DMS153 treated with DMSO at 0.1 percent for 48 hours (cell line): ENCODE data around the gene FBN1.

ENCODE experiments used
- DNase-seq: peaks from one replicate; lab custom pipeline; 2025; ENCODE audit not compliant: unreplicated experiment; lab: John Stamatoyannopoulos, UW

The FBN1 gene

GRCh38 chr15:48582452-48583247 lies 62.9 kb downstream of the FBN1 start:
- no peak for DNase-seq

DNA sequence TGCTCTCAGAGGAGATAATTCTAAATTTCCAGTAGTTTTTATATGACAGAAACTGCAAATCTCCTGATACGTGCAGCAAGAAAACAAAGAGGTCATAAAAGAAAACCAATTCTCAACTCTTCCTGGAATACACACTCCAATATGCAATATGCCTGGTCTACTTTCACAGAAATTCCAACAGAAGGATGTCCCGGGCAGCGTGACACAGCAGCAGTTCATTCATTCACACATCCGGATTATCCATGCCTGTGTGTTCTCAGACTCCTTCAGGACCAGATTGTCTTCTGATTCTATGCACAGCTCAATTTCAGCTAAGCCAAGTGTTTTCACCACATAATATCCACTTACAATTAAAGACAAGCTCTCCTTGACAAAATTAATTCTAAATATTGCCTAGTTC lies 64.3 kb downstream of the FBN1 start:
- no peak for DNase-seq

- DNase-seq, result no peak
Measured at GRCh38 chr15:48580736-48581135, 64.8 kb downstream of the FBN1 start.

DNA sequence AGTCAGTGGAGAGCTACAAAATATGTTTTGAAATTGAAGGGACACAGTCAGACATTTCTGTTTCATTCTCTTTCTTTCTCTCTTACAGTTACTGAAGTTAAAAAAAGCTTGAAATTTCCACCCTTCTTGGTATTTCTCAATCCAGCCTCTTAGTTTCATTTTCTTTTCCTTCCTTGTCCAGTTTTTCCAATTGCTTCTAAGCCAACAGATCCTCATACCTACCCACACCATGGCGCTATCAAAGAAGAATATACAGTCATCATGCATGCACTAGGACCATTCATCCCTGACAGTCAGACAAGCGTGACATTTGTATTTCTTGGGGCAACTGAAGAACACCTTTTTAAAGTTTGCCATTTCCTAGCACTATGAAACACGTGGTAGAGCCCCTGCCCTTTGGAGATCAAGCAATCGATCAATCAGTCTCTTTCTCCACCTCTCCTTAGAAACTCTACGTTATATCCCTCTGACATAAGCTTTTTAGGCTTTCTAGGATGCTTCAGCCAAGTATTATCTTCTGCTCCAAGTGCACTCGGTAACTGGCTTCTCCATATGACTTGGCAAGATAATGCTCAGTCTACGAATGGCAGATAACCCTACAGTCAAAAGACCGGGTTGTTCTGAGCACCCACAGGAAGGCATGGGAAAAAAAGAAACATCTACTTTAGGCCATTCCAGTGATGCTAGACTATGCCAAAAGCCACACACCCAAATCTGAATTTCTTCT lies 65.4 kb downstream of the FBN1 start:
- DNase-seq, result no peak

- DNase-seq, result no peak
Measured at GRCh38 chr15:48578965-48579364, 66.5 kb downstream of the FBN1 start.

GRCh38 chr15:48577469-48577868 lies 68.0 kb downstream of the FBN1 start:
- no peak for DNase-seq

- no peak for DNase-seq
Measured at GRCh38 chr15:48574187-48574586, 71.3 kb downstream of the FBN1 start.

- DNase-seq, result no peak
Measured at GRCh38 chr15:48573780-48574179, 71.7 kb downstream of the FBN1 start.

- no peak for DNase-seq
Measured at GRCh38 chr15:48572823-48573222, 72.7 kb downstream of the FBN1 start.

GRCh38 chr15:48571510-48571909 lies 74.0 kb downstream of the FBN1 start:
- no peak for DNase-seq

GRCh38 chr15:48570822-48571221 lies 74.7 kb downstream of the FBN1 start:
- no peak for DNase-seq

DNA sequence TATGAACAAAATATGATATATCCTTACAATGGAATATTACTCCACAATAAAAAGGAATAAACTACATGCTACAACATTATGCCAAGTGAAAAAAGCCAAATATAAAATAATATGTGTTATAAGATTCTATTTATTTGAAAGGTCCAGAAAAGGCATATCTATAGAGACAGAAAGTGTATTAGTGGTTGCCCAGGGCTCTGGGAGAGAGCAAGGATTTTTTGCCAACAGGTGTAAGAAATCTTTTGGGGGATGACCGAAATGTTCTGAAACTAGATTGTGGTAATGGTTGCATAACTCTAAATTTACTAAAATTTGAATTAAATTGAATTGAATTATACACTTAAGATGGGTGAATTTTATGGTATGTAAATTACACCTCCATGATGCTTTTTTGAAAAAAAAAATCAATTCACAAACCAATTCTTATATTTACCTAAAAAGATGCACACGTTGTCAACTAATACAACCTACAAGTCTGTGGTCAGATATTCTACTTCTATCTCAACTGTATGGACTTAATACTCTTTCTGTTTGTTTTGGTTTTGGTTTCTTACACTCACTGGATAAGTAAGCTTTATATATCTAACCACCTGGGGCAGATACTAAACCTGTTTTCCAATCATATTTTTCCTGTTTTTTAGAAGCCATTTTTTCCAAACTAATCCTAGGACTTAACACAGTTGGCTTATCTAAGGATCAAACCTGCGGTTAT lies 75.8 kb downstream of the FBN1 start:
- DNase-seq, result no peak

DNA sequence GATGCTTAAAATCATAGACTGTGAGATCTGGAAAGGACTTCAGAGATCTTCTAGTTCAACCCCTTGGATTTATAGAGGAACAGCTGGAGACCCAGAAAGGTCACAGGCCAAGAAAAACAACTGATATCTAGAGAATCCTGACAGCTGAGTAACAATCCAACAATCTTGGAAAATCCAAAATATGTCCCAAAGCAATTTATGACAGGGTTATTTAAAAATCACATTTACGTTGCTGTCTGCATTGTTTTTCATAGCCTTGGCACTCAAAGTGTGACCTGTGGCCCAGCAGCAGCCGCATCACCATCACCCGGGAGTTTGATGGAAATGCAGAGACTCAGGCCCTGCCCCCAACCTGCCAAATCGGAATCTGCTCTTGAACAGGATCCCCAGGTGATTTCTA lies 78.8 kb downstream of the FBN1 start:
- no peak for DNase-seq

DNA sequence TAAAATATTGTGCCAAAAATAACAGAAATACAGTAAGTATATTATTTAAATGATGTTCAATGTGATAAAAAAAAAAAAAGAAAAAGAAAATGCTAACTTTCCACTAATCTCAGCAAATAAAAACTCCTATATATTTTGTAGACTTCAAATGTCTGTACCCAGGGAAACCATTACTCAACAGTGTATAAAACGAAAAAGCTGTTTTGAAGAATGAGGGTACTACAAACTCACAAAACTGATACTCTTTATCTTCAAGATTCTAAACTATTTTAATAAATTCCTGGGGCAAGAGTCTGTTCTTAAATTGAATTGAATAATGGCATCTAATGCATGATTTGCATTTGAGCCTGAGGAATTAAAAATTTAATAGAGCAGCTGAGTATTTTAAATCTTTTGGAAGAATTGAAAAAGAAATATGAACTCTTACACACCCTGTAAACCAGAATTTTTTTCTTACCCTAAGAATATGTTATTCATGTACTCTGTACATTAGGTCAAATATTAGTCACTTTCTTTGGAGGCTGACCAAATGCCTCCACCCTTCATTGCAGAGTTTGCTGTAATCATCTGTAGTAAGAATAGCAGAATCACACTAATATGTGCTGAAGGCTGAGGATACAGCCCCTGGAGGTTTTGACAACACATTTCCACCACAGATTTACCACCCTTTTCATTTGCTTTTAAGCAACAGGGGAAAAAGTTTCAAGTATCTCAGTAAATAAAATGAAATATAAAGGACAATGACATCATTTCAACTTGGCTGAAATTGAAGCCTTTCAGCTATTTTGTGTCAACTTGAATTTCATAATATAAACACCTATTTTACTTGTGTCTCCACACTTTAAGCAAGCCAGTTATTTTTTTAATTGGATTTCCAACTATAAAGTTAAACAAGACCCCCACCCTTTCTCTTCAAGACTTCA lies 79.7 kb downstream of the FBN1 start:
- no peak for DNase-seq

- no peak for DNase-seq
Measured at GRCh38 chr15:48564690-48565089, 80.8 kb downstream of the FBN1 start.

DNA sequence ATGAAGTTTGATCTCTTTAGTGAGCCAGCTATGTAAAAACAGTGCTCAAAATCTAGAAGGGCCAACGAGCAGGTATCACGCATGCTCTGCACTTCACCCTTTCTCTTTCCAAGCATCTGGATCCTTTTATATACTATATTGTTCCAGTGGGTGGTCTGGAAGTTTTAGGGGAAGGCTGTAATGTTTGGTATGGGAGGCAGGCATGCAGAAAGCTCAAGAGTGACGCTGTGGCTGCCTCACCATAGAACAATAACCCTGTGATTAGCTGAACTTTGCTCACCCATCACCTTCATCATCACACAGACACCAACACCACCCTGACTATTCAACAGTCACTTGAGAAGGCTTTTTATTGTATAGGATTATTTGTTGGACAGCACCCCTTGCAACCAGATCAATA lies 81.6 kb downstream of the FBN1 start:
- DNase-seq, result no peak

DNA sequence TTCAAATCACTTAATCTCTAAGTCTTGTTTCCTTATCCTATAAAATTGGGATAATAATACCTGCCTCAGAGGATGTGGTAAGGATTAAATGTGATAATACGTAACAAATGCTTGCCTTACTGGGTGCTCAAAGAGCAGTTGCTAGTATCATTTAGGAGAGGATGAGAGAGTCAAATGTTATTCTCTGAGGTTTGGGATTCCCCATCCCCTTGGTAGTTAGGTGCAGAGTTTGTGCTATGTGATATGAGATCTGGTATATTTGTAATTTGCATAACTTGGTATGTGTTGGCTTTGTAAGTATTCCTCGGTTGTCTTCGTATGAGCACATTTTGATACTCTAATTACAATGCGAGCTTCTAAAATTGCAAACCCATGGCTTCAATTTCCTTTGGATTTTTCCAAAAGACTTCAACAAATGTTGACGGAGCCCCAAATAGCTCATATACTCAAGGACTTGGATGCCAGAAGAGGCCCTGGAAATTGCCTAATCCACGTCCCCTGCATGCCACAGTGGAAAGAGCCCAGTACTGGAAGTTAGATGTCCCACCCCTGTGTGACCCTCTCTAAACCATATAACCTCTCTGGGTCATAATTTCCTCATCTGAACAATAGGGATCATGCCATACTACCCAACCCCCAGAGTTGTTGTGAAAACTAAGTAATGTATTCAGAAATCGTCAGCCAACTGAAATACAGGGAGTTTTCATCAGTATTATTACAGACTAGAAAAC lies 85.0 kb downstream of the FBN1 start:
- no peak for DNase-seq

GRCh38 chr15:48559285-48559684 lies 86.2 kb downstream of the FBN1 start:
- DNase-seq, result no peak

DNA sequence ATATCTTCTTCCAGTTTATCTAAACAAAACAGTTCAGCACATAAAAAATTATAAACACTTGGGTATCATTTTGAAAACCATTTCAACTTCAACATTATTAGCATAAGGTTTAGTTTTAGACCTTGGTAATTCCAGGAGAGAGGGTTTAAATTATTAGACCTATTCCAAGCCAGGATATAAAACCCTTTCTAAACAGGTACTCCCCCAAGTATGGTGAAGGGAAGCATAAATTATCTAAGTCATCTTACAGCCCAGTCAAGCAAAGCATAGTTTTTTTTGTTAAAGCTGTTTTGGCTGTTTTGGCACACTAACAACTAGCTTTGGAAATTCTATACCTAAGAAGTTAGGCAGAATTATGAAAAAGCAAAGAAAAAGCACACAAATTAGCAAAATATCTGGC lies 87.3 kb downstream of the FBN1 start:
- no peak for DNase-seq

DNA sequence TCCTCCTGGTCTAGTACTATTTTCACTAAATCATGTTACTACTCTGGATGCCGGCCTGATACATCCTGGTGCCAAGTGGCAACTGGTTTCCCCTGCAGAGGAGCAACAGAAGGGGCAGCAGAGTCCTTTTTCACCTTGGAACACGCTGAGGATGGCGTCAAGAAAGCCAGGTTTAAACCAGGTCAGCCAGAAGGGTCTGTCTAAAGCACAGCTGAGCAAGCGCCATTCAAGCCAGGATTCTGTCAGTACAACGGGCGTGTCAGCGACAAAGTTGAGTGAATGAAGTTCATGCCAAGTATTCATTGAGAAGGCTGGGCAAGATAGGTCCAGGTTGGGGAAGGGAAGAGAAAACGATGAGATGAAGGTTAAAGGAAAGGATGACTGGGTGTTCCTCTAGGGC lies 88.2 kb downstream of the FBN1 start:
- DNase-seq, result no peak
